Right cardiac atrium (tissue), 5 donors: ENCODE measurements around the gene ARHGAP15. TPM values are rescaled to one million over a fixed set of nuclear protein-coding genes. Genes with fewer than 3 reads are reported as not detected.

Experiments
- ATAC-seq, 2 donors: fragments of 200-7000 bp; cut with Tn5 transposase; one replicate each; pipeline versions ENCODE4 v1.8.0 to v1.9.1; 2020; ENCODE audit warnings: moderate library complexity in 2 of 2, mild to moderate bottlenecking in 1 of 2
- DNase-seq, 3 donors: peaks; one replicate each; pipeline ENCODE4 v3.0.0-alpha.2; 2020
- H3K27ac ChIP-seq: one replicate; pipeline ENCODE4 v1.5.1; 2013; ENCODE audit warnings: mild to moderate bottlenecking, low read length, control low read depth, moderate library complexity
- H3K27me3 ChIP-seq: one replicate; pipeline ENCODE4 v1.6.1; 2013; ENCODE audit not compliant: control insufficient read depth, insufficient read depth
- H3K4me1 ChIP-seq: one replicate; pipeline ENCODE4 v1.6.1; 2013; ENCODE audit warnings: low read length; ENCODE audit not compliant: control insufficient read depth, insufficient read depth
- H3K4me3 ChIP-seq: one replicate; pipeline ENCODE4 v1.5.1; 2013; ENCODE audit warnings: low read length, control low read depth
- H3K9me3 ChIP-seq: one replicate; pipeline ENCODE4 v1.6.1; 2013; ENCODE audit warnings: low read length; ENCODE audit not compliant: control insufficient read depth
- WGBS: extraction: QIAGEN DNeasy Blood & Tissue Kit; methylation state at CpG from one replicate; pipeline ENCODE4 v1.1.7; 2013; 5-methylcytosine and 5-hydroxymethylcytosine counted together
- intact Hi-C, 4 donors: fragments of 100-400 bp; cut with DNase I; formaldehyde crosslinking; loops; one replicate each; pipeline versions ENCODE4 v1.11.0 to v1.14.0; 2022 to 2023
- polyA plus RNA-seq: library from polyadenylated mRNA; stranded (reverse); fragments of 200-250 nt; gene quantifications from one replicate; pipeline ENCODE4 v1.2.3, GENCODE V29; 2013
- total RNA-seq, 4 donors: library from RNA; stranded (reverse); fragmentation: NEBNext Ultra II Directional; extraction: Animal tissue kit (Norgen Biotek cat#: 25700); gene quantifications; one replicate each; pipeline ENCODE4 v1.2.1, GENCODE V29; 2021
- donor health status: healthy with polysubstance abuse.
- donor health status: DM: no; HTN: yes; CAD: no.
- donor health status: DM: no; HTN: no; CAD: no.
- donor health status: DM: no; HTN: yes; CAD: no; lungs with severe emphysema.
- donor health status: DM: yes; HTN: yes; CAD: no.

ARHGAP15 gene
- total and polyA plus RNA-seq, 5 donors, result 4.5 to 8.4 (median 6.5) TPM

DNA sequence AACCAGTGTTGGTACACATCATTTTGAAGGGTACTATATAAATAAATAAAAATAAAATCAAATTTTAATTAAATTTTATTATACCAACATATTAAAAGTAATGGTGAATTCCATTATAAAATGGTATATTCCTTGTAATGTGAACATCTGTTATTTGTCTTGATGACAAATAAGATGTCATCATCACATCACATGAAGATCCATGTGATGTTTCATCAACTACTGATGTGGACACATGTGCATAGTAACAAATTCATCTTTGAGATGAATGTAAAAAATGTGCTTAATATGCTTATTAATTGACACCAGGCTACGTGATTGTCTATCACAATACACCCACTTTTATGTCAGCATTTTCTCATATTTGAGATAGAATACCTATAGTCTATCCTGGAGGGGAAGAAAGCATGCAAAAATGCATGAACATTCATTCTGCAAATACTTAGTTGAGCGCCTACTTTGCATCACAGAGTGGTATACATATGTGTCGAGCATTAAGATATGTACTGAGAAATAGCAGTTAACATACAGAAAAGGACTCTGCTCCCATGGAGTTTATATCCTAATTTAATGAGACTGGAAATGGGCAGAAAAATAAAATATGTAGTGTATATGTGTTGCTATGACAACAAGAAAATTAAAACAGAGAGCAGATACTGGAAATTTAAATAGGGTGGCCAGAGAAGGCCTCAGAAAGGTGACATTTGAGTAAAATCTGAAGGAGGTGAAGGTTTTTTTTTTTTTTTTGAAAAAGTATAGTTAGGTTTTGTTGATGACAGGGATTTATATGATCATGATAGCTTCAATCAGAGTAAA, 281.1 kb downstream of the ARHGAP15 start:
- Histone ChIP-seq H3K9me3 (no peaks in the 10 kb centered on the region), H3K27me3 (no peaks in the 10 kb centered on the region), H3K4me1 (no peaks in the 10 kb centered on the region), H3K4me3 (no peak overlapping the region), H3K27ac (no peak overlapping the region)
- DNase-seq, result no peak
- 86% methylated on average over 3 of the region's 3 CpGs for WGBS
- ATAC-seq, result no peak
- intact Hi-C loops, result no loop called here

DNA sequence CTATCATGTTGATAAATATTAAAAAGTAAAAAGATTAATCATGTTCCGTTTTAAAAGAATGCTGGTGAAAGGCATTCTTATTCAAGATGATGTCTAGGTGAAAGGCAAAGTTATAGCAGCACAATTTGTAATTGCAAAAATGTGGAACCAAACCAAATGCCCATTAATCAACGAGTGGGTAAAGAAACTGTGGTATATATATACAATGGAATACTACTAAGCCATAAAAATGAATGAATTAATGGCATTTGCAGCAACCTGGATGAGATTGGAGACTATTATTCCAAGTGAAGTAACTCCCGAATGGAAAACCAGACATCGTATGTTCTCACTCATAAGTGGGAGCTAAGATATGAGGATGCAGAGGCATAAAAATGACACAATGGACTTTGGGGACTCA, 286.4 kb downstream of the ARHGAP15 start:
- DNase-seq (no peak), ATAC-seq (no peak)
- intact Hi-C loops, result no loop called here
- no peak overlapping the region for H3K4me3 ChIP-seq
- WGBS, result 87% methylated on average over 4 of the region's 4 CpGs
- H3K27ac ChIP-seq, result no peak overlapping the region
- H3K27me3 ChIP-seq, result no peaks in the 10 kb centered on the region
- H3K4me1 ChIP-seq, result no peaks in the 10 kb centered on the region
- H3K9me3 ChIP-seq, result no peaks in the 10 kb centered on the region

DNA sequence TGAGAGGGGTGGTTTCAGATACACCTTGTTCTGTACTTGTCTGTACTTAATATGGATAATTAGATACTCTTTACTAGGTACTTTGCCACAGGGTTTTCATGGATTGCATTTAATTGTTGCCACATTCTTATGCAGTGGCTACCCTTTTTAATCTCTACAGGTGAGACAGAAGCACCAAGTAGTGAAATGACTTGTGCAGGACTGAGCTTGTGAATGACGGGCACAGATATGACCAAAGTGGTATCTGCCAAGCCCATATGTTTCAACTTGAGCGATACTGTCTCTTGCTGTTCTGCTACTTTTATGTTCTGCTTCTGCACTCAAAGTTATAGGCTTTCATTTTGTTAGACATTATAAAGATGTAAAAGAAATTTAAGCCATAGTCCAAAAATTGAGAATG, 288.2 kb downstream of the ARHGAP15 start:
- no peaks in the 10 kb centered on the region for H3K27me3 ChIP-seq
- no peak overlapping the region for H3K4me3 ChIP-seq
- no peak overlapping the region for H3K27ac ChIP-seq
- DNase-seq (no peak), ATAC-seq (no peak)
- H3K9me3 ChIP-seq, result no peaks in the 10 kb centered on the region
- intact Hi-C loops, result no loop called here
- no peaks in the 10 kb centered on the region for H3K4me1 ChIP-seq
- 97% methylated on average over 2 of the region's 2 CpGs for WGBS

DNA sequence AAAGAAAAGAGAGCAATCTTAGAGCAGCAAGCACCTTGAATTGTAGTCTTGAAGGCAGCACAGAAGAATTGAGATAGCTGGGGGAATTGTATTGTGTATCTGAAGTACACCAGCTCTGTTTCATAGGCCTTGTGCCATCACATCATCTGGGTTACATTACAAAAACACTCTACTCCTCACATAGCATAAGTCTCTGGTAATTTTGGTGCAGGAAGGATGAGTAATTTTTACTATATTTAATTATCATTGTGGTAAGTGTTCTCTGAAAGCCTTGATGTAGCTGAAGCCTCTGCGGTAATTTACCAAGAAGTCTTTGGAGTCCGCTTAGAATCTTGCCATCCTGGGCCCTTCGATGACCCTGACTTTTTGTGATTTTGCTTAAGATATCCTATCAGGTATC, 291.1 kb downstream of the ARHGAP15 start:
- WGBS, result 59% methylated on average over 3 of the region's 3 CpGs

DNA sequence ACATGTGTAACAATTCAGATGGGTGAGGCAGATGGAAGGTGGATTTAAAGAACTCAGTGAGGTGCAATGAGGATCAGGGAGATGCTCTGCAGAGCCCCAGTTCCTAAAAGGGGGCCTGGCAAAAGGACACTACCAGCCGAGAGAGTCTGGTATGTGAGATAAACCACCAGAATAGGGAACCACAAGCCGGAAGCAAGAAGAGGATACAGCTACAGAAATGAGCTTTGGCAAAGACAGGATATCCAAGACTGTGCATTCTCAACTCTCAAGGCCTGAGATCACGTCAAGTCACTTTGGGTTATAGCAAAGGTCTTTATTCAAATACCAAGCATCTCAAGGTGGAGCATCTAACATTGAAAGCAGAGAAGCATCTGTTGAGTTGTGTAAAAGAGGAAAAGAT, 293.5 kb downstream of the ARHGAP15 start:
- WGBS, result 82% methylated on average over 3 of the region's 3 CpGs
- DNase-seq, result no peak
- H3K9me3 ChIP-seq, result no peaks in the 10 kb centered on the region
- ATAC-seq, result no peak
- H3K4me3 ChIP-seq, result no peak overlapping the region
- H3K4me1 ChIP-seq, result no peaks in the 10 kb centered on the region
- no peaks in the 10 kb centered on the region for H3K27me3 ChIP-seq
- intact Hi-C loops, result no loop called here
- no peak overlapping the region for H3K27ac ChIP-seq

More for the DNA sequence above, 291.1 kb downstream of the ARHGAP15 start:
- no peak overlapping the region for H3K27ac ChIP-seq
- H3K27me3 ChIP-seq, result no peaks in the 10 kb centered on the region
- no peak overlapping the region for H3K4me3 ChIP-seq
- no peaks in the 10 kb centered on the region for H3K9me3 ChIP-seq
- no peak for DNase-seq
- no peaks in the 10 kb centered on the region for H3K4me1 ChIP-seq
- intact Hi-C loops, result no loop called here
- no peak for ATAC-seq

DNA sequence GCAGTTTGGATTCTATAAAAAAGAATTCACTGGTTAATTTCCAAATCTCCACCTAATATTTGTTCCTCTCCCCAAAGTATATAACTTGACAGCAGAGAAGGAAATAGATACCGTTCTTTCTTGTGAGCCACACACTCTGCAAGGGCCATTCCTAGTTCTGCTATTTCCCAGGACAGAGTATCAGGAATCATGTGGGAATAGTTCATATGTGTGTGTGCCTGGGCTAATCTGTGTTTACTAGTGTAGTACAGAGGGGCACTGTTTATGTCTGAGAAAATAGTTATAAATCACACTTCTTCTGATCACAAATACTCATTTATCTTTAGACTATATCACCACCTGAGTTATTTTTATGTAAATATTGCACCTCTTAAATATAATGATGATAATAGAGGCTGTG, 296.7 kb downstream of the ARHGAP15 start:
- Histone ChIP-seq H3K4me1 (no peaks in the 10 kb centered on the region), H3K9me3 (no peaks in the 10 kb centered on the region), H3K27ac (no peak overlapping the region), H3K4me3 (no peak overlapping the region), H3K27me3 (no peaks in the 10 kb centered on the region)
- intact Hi-C loops, result no loop called here
- ATAC-seq (no peak), DNase-seq (no peak)
- WGBS, result 71% methylated on average over 1 of the region's 1 CpG

DNA sequence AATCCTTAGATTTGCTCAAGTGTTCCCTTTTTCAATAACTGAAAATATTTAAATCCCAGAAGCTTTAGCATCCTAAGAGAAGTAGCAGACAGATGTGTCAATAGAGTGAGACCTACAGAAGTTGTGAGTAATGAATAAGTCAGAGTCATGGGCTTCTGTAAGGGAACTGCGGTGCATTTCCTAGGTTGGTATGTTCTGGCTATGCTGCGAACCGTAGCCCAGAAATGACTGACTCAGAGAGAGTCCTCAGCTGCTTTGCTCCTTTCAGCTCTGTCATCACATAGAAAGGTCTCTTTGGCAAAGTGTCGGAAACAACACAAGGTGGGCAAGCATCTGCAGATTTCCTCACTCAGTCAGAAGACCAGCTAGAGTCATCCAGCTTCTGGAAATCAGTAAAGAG, 297.1 kb downstream of the ARHGAP15 start:
- Histone ChIP-seq H3K9me3 (no peaks in the 10 kb centered on the region), H3K4me3 (no peak overlapping the region), H3K4me1 (no peaks in the 10 kb centered on the region), H3K27ac (no peak overlapping the region), H3K27me3 (no peaks in the 10 kb centered on the region)
- ATAC-seq (no peak), DNase-seq (no peak)
- WGBS, result 93% methylated on average over 4 of the region's 4 CpGs
- intact Hi-C loops, result no loop called here

DNA sequence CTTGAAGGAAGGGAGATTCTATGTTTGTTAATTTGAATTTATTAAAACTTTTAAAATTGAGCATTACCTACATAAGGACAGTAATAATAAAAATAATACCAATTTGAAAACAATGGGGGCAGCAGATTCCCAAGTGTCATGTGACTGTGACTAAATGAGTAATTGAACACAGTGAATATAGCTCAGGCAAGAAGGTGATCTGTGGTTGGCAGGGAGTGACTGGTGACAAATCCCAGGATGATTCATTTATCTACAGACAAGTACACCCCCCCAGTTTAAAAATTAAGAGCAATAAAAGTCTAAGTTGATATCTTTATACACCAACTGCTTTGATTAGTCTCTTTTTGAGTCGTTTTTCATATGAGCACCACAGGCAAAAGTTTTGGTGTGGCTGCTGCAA, 299.5 kb downstream of the ARHGAP15 start:
- DNase-seq (no peak), ATAC-seq (no peak)
- Histone ChIP-seq H3K27me3 (no peaks in the 10 kb centered on the region), H3K4me3 (no peak overlapping the region), H3K27ac (no peak overlapping the region), H3K9me3 (no peaks in the 10 kb centered on the region), H3K4me1 (no peaks in the 10 kb centered on the region)
- intact Hi-C loops, result no loop called here
- WGBS, result 51% methylated on average over 1 of the region's 1 CpG

DNA sequence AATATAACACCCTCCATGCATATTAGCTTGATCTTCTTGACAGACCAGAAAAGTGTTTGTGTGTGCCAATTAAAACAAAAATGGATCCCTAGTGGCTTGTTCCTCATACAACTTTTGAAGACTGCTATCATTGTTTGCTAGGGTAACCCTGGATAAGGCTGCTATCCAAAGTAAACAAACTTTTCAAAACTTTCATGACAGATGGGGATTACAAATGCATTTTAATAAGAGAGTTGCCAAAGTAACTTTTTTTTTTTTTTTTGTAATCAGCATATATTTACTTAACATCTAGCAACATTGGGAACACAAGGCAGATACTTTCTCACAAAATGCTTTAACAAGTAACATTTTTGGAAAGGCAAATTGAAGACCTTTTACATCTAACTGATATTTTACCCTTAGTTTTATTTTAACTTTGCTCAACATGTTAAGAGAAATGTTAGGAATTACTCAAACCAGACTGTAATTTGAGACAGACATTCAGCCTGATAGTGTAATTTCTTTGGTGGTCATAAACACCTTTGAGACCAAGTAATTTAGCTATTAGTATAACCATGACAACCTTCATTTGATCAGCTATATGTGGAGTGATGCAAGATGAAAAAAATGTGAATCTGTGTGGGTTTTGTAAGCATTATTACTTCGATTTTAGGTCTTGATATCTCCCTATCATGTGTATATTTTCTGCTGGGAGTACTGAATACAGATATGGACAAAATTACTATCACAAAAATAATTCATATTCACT, 300.9 kb downstream of the ARHGAP15 start:
- ATAC-seq (peak; percentile 64 to 84), DNase-seq (no peak)
- no peak overlapping the region for H3K4me3 ChIP-seq
- H3K9me3 ChIP-seq, result no peaks in the 10 kb centered on the region
- H3K27ac ChIP-seq, result no peak overlapping the region
- H3K27me3 ChIP-seq, result no peaks in the 10 kb centered on the region
- 51% methylated on average over 1 of the region's 1 CpG for WGBS
- no peaks in the 10 kb centered on the region for H3K4me1 ChIP-seq
- intact Hi-C loops, result loop anchor here in 1 of 4 donors (5.0 kb wide), 1 partner anchor 52 kb away; no protein-coding TSS in a partner anchor

DNA sequence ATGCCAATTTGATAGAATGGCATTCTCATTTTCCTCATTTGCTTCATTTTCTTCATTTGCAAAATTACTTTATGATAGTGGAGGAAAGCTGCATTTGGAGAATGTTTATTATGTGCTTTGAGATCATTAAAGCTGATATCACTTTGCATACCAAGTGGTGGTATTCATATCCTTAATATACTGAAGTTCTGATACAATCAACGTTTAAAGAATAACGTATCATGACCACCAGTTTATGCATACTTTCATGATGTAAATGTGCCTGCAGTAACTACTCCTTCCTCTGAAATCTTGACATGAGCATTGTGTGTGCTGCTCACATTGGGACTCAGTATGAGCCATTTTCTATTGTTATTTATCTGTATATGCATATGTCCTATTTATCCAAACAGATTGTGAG, 302.1 kb downstream of the ARHGAP15 start:
- ATAC-seq, result no peak
- no peak overlapping the region for H3K4me3 ChIP-seq
- H3K27me3 ChIP-seq, result no peaks in the 10 kb centered on the region
- H3K4me1 ChIP-seq, result no peaks in the 10 kb centered on the region
- WGBS, result 52% methylated on average over 2 of the region's 2 CpGs
- DNase-seq, result no peak
- intact Hi-C loops, result loop anchor here in 1 of 4 donors (5.0 kb wide), 1 partner anchor 51 kb away; no protein-coding TSS in a partner anchor
- H3K27ac ChIP-seq, result no peak overlapping the region
- no peaks in the 10 kb centered on the region for H3K9me3 ChIP-seq

DNA sequence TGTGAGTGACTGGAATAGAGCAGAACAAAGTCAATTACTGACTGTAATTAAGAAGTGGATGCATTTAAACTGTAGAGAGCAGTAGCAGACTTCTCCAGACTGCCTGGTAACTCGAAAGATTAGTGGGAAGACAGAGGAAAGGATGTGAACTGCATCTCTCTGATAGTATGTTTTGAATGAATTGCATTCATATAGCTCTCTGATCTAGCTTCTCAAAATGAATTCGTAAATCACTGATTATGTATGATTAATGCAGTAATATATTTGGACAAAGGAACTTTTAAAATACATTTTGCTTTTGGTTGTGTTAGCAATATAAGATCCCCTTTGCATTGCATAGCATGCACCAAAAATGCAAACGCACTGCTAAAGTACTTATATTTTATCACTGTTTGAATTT, 304.0 kb downstream of the ARHGAP15 start:
- 40% methylated on average over 3 of the region's 3 CpGs for WGBS
- ATAC-seq (peak in 1 of 2 donors; percentile 79), DNase-seq (no peak)
- Histone ChIP-seq H3K9me3 (no peaks in the 10 kb centered on the region), H3K27me3 (no peaks in the 10 kb centered on the region), H3K4me1 (no peaks in the 10 kb centered on the region), H3K4me3 (no peak overlapping the region), H3K27ac (no peak overlapping the region)
- intact Hi-C loops, result loop anchor here in 1 of 4 donors (5.0 kb wide), 1 partner anchor 49 kb away; no protein-coding TSS in a partner anchor
